Muscle of arm (tissue), 14 donors: ENCODE data around the gene KLRG1. TPM values are rescaled to one million over a fixed set of nuclear protein-coding genes. Genes with fewer than 3 reads are reported as not detected.

ENCODE experiments used
- DNase-seq: peaks from one replicate; pipeline ENCODE4 v3.0.0-alpha.2; 2013
- long read RNA-seq, 11 donors: transcript quantifications; one replicate each; lab custom pipeline, GENCODE V29; 2026
- polyA plus RNA-seq, 12 donors: library from polyadenylated mRNA; unstranded; fragments of 120-200 nt; gene quantifications; one replicate each; pipeline ENCODE4 v1.2.1, GENCODE V29; 2013; ENCODE audit not compliant: insufficient read length in 12 of 12

Gene KLRG1
- polyA plus RNA-seq: 10 to 100 TPM in 1 of 12 donors, 1 to 10 TPM in 10, not detected in 1; 1.6 to 10.5 (median 3.4) TPM
- long read RNA-seq, donor 1: 0 reads
- long read RNA-seq, donor 2, partial matches to known transcripts: 0 of 3 reads
- long read RNA-seq, donor 2, other reads (novel, unspliced or antisense): 0 of 3 reads
- long read RNA-seq, donor 3: 0 reads
- long read RNA-seq, donor 4: 0 reads
- long read RNA-seq, donor 5: 0 reads
- long read RNA-seq, donor 6: 0 reads
- long read RNA-seq, donor 7, partial matches to known transcripts: 0 of 1 reads
- long read RNA-seq, donor 7, other reads (novel, unspliced or antisense): 0 of 1 reads
- long read RNA-seq, donor 8: 0 reads
- long read RNA-seq, donor 9, partial matches to known transcripts: 0 of 1 reads
- long read RNA-seq, donor 9, other reads (novel, unspliced or antisense): 0 of 1 reads
- long read RNA-seq, donor 10: 0 reads
- long read RNA-seq, donor 11: 0 reads

- DNase-seq: no peak
Measured at GRCh38 chr12:8989413-8989812, at the start of gene KLRG1. KLRG1 (plus strand) TSS chr12:8989546; CDS start chr12:8989636, 90 bp downstream.

GRCh38 chr12:8941691-8942478 lies 47.5 kb upstream of the KLRG1 start:
- DNase-seq: no peak

DNA sequence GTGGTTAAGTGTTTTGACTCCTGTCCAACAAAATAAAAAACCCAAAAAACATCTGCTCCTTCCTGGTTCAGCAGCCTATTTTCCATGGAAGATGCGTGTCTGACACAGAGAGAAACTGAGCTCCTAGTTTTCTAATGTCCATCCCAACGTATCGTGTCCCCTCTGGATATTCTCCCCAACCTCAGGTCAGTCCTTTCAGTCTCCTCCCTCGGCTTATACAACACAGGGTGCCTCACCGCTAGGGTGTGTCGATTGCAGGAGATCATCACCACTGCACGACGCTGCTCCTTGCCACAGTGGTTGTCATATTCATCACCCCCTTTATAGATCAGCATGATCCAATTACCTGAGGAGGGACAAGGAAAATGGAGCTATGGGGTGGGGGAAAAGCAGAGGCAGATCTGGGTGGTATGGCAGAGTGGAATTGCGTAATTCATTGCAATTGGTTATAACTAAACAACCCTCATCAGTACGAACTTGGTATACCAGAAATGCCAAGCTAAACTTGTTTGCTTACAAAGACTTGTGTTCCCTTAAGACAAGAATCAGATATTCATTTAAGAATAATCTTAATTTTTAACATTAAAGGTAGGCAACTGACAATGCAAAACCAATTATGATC lies 45.7 kb upstream of the KLRG1 start:
- no peak for DNase-seq

DNA sequence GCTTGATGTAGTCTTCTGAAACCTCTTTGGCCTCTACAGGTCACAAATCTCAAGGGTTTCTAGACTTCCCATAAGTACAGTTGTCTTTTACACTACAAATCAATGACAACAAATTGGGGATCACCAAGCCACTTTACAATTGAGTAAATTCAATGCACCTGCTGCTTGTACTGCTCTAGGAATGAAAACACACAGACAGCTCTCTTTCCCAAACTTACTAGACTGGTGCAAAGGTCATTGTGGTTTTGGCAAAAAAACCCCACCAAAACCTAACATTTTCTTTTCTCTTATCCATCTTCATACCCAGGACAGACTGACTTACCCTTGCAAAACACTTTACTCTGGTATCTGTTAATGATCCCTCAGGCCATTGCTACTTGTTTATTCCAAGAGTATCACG lies 42.6 kb upstream of the KLRG1 start:
- DNase-seq: no peak

DNA sequence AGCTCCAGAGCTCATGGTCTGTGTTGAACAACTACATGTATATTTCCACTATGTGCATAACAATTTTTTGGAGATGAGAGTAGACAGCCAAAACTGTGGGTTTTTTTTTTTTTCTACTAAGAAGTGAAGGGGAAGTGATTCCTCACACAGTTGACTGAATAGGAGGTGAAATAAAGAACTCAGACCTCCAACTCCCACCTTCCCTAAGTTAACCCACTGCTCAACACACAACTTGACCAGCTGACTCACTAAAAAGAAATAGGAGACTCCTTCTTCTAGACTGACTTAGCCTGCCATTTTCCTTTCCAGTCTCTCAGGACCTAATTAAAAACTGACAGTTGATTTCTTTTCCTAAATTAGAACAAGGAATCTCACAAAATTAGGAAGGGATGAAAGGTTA lies 41.6 kb upstream of the KLRG1 start:
- DNase-seq: no peak

- DNase-seq: no peak
Measured at GRCh38 chr12:8948701-8949341, 40.5 kb upstream of the KLRG1 start.

- peak; percentile 96 for DNase-seq
Measured at GRCh38 chr12:8949342-8950220, 39.8 kb upstream of the KLRG1 start, which contains the start of gene M6PR. M6PR (minus strand) TSS chr12:8949645; CDS start chr12:8946404, 3,241 bp downstream.

DNA sequence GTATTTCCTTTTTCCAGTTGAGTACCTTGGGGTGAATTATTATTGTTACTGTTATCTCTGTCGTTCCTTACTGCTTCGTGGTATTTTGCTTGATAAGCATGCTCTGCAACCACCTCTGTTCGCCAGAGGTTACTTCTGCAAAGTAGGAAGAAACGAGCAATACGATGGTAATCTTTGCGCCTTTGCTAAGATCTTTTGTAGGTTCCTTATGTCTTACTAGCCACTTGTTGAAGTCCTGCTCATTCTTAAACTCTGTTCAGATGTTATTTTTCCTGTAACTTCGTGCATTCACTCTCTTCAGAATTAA lies 39.2 kb upstream of the KLRG1 start:
- DNase-seq: no peak

GRCh38 chr12:8950702-8951478 lies 38.5 kb upstream of the KLRG1 start:
- no peak for DNase-seq

DNA sequence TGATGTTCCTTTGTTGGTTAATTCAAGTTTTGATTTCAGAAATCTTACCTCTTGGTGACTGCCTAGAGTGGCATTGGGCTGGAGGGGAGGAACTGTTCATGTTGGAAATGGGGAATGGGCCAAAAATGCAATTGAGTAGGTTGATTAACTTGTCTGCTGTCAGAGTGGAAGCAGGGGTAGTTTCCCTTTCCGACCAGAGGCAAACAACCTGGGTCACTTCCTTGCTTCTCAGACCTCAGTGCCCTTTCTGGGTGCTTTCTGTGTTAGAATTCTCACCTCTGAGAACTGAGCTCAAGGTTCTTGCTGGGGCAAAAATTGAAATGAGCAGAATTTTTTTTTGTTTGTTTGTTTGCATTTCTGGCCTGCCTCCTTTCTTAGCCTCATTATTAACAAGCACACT lies 37.6 kb upstream of the KLRG1 start:
- DNase-seq: no peak

- DNase-seq: no peak
Measured at GRCh38 chr12:8953773-8954402, 35.5 kb upstream of the KLRG1 start.

DNA sequence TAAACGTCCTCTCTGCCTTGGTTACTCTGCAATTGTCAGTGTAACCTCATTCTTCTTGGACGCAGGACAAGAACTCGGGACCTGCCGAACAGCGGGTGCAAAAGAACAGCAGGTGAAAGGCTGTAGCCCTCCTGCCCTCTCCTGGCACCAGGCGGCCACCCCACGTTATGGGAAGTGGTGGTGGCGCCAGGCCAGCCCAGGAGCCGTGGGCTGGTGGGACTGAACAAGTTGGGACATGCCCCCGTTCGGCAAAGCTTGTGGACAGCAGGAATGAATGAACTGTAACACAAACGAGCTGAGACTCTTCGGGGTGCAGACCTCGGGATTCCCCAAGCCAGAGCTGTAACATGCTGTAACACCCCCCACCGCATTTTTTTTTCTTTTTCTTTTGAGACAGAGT lies 33.3 kb upstream of the KLRG1 start:
- no peak for DNase-seq

GRCh38 chr12:8956772-8957171 lies 32.6 kb upstream of the KLRG1 start:
- DNase-seq: no peak

GRCh38 chr12:8957561-8957960 lies 31.8 kb upstream of the KLRG1 start:
- DNase-seq: no peak

DNA sequence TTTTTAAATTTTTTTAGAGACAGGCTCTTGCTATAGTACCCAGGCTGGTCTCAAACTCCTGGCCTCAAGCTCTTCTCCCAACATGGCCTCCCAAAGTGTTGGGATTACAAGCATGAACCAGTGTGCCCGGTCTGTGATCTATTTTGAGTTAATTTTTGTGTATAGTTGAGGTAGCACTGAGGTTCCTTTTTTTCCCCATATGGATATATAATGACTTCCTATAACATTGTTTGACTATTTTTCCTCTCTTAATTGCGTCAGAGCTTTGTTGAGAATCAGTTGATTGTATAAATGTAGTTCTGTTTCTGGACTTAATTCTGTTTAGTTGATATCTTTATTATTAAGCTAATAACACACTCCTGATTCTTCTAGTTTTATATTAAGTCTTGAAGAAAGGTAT lies 31.3 kb upstream of the KLRG1 start:
- DNase-seq: no peak

DNA sequence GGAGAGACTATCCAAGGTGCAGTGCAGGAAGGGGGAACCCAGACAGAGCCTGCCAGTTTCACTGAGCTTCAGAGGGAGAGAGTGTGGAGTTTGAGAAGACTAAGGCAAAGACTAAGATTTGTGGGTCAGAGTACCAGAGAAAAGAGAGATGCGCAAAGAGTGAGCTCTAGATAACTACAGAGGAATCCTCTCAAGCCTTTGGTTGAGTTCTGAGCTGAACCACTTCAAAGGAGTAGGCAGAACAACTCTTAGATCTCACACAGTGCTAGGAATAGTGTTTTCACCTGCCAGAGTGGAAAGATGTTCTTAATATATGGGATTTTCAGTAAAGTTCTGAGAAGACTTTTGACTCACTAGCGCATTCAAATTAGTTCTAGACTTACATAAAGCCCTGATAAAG lies 29.2 kb upstream of the KLRG1 start:
- no peak for DNase-seq

DNA sequence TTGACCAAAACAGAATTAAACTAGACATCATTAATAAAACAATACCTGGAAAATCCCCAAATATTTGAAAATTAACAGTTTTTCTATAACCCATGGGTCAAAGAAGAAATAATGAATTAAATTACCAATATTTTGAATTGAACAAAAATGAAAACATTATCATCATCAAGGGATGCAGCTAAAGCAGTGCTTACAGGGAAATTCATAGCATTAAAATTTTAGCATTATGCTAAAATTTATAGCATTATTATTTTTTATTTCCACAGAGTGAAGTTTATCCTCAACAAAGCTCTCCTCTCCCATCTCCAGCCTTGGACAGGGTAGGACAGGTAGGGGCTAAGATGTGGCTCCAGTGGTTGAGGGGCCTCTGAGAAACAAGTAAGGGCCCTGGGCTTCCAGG lies 20.6 kb upstream of the KLRG1 start:
- no peak for DNase-seq

DNA sequence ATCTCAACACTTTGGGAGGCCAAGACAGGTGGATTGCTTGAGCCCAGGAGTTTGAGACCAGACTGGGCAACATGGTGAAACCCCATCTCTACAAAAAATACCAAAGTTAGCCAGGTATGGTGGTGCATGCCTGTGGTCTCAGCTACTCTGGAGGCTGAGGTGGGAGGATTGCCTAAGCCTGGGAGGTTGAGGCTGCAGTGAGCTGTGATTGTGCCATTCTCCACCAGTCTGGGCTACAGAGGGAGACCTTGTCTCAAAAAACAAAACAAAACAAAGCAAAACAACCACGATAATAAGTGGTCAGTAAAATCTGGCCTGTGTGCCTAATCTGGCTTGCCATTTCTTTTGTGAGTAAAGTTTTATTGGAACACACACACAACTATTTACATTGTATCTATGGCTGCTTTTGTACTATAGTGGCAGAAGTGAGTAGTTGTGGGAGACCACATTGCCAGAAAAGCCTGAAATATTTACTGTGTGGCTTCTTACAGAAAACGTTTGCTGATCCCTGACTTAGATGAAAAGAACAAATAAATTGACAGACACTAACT lies 19.4 kb upstream of the KLRG1 start:
- no peak for DNase-seq

DNA sequence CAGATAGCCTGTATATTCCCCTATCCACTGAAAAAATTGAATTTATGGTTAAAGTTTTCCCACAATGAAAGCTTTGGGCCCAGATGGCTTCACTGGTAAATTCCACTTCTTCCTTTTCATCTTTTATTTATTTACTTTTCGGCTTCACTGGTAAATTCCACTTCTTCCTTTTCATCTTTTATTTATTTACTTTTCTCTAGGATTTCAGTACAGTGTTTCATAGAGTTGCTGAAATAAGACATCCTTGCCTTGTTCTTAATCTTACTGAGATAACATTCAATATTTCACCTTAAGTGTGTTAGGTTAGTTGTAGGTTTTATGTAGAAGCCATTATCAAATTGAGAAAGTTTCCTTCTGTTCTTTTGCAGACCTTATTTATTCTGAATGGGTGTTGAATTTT lies 18.9 kb upstream of the KLRG1 start:
- no peak for DNase-seq

- no peak for DNase-seq
Measured at GRCh38 chr12:8980137-8980536, 9.2 kb upstream of the KLRG1 start.
